Neural cell (in vitro differentiated cells): ENCODE results near the gene SLC23A3.

Experiments
- EP300 ChIP-seq: fragments of 450-650 bp; conservative IDR thresholded peaks from 2 replicates; pipeline ENCODE4 v1.6.1; 2014; ENCODE audit warnings: antibody characterized with exemption, mild to moderate bottlenecking, moderate library complexity; ENCODE audit not compliant: poor library complexity, severe bottlenecking
- EZH2 ChIP-seq: fragments of 200-600, 300-800 bp; shearing (Covaris generic), sonication (generic); IDR thresholded peaks from 2 replicates; pipeline ENCODE4 v1.6.1; 2014; ENCODE audit warnings: antibody characterized with exemption, low read length, borderline replicate concordance, mild to moderate bottlenecking; ENCODE audit not compliant: insufficient read depth, poor library complexity, severe bottlenecking
- TF ChIP-seq, protein P1 (sequence below): fragments of 450-650 bp; IDR thresholded peaks from 2 replicates; pipeline ENCODE4 v1.5.1; 2014; ENCODE audit warnings: antibody characterized with exemption, mild to moderate bottlenecking, moderate library complexity; ENCODE audit not compliant: poor library complexity, severe bottlenecking

DNA sequence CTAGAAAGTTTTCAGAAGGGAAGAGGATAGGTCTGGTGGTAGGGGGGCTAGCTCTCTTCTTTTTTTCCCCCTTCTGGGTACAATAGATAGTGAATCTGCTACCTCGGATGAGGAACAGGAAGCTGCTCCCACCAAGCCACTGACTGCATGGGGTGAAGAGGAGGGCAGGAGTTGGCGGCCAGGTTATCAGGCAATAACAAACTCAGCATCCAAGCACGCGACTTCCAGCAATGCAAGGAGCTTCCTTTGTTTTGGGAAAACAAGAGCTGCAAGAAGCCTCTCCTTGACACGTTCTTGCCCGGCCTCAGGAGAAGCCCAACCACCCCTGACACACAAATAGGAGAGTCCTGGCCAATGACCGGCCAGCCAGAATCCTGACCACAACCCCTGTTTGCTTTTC lies 41.4 kb downstream of the SLC23A3 start:
- no peak for TF ChIP-seq EZH2
- TF ChIP-seq, protein P1, sequence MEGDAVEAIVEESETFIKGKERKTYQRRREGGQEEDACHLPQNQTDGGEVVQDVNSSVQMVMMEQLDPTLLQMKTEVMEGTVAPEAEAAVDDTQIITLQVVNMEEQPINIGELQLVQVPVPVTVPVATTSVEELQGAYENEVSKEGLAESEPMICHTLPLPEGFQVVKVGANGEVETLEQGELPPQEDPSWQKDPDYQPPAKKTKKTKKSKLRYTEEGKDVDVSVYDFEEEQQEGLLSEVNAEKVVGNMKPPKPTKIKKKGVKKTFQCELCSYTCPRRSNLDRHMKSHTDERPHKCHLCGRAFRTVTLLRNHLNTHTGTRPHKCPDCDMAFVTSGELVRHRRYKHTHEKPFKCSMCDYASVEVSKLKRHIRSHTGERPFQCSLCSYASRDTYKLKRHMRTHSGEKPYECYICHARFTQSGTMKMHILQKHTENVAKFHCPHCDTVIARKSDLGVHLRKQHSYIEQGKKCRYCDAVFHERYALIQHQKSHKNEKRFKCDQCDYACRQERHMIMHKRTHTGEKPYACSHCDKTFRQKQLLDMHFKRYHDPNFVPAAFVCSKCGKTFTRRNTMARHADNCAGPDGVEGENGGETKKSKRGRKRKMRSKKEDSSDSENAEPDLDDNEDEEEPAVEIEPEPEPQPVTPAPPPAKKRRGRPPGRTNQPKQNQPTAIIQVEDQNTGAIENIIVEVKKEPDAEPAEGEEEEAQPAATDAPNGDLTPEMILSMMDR = no peak
- no peak for TF ChIP-seq EP300
